ENCODE data around the gene SARDH.

DNA sequence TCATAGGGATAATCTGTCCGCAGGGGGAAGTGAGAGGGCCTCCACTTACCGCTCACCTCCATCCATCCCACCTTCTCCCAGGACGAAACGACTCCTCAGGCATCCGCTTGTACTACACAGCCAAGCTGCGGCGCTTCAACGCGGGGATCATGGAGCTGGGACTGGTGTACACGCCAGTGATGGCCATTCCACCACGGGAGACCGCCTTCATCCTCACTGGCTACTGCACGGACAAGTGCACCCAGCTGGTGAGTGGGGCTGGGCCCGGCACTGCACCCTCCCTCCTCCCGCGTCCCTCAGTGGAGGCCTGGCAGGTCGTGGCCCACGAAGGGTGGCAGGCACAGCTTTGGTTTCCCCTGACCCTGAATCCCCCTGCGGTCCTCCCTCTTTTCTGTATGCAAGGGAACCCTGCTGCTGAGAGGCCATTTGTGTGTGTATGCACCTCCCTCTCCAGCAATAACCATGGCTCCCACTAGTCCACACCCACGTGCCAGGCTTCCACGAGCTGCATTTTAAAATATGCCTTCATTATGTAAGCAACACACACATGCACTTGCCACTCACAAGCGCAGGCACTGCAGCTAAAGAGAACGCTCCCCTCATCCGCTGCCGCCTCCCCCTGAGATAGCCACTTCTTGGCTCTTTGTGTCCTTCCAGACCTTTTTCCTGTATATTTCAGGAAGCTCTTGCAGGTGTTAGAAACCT lies 90.2 kb downstream of the SARDH start:
- TF ChIP-seq POLR2AphosphoS5 (IDR thresholded peaks at IDR 0.05) (no peak), POLR2A (IDR thresholded peaks at IDR 0.05) (no peak)
- TF ChIP-seq, protein P1, sequence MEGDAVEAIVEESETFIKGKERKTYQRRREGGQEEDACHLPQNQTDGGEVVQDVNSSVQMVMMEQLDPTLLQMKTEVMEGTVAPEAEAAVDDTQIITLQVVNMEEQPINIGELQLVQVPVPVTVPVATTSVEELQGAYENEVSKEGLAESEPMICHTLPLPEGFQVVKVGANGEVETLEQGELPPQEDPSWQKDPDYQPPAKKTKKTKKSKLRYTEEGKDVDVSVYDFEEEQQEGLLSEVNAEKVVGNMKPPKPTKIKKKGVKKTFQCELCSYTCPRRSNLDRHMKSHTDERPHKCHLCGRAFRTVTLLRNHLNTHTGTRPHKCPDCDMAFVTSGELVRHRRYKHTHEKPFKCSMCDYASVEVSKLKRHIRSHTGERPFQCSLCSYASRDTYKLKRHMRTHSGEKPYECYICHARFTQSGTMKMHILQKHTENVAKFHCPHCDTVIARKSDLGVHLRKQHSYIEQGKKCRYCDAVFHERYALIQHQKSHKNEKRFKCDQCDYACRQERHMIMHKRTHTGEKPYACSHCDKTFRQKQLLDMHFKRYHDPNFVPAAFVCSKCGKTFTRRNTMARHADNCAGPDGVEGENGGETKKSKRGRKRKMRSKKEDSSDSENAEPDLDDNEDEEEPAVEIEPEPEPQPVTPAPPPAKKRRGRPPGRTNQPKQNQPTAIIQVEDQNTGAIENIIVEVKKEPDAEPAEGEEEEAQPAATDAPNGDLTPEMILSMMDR (IDR thresholded peaks at IDR 0.05), result no peak
